ENCODE measurements around the gene RRP15.

DNA sequence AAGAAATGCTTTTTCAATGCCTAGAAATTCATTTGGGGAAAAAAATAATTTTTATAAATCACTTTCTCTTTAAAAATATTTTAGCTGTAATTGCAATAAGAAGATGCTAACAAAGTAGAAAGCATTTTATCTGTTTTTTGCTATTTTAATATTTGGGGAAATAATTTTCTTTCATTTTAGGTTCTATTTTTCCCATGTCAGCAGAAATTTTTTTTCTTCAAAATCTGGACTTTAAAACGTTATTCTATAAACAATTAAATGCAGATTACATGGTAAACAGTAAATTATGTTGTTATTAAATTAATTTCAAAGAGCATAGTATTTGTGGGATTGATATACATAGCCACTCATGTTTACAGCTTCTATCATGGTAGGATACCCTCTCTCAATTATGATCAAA, 27.7 kb upstream of the RRP15 start:
- no peak for TF ChIP-seq EZH2 (IDR thresholded peaks at IDR 0.05; ENCODE audit: insufficient read depth, poor library complexity, severe bottlenecking)
- TF ChIP-seq EZH2phosphoT487 (IDR thresholded peaks at IDR 0.05; ENCODE audit: insufficient read depth, low read depth): no peak

Measured in GM23248 (cell line).